GM19452 (cell line): ENCODE results near the gene NUDT7.

Experiments
- ATAC-seq: cut with Tn5 transposase; IDR thresholded peaks from one replicate; pipeline ENCODE4 v1.9.1; 2021; ENCODE audit not compliant: unreplicated experiment

Gene NUDT7

DNA sequence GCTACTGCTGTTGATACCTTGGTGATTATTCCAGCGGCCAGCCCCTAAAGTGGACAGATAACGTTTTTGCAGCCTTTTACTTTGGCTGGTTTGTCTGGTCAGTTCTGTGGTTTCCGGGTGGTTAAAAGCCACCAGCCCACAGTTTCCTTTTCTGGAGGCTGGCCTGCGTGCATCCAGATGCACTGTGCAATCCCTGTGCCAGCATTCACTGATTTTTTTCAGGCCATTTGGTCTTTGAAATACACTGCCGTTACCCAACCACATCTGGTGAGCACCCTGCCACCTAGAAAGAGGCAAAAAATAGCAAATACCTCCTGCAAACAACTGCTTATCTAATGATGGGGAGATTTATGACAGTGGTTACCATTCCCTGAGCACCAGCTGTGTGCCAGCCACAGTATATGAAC lies 797 bp downstream of the NUDT7 start:
- ATAC-seq = peak; percentile 10

- no peak for ATAC-seq
Observed at GRCh38 chr16:77724174-77724573, 1.9 kb downstream of the NUDT7 start.

DNA sequence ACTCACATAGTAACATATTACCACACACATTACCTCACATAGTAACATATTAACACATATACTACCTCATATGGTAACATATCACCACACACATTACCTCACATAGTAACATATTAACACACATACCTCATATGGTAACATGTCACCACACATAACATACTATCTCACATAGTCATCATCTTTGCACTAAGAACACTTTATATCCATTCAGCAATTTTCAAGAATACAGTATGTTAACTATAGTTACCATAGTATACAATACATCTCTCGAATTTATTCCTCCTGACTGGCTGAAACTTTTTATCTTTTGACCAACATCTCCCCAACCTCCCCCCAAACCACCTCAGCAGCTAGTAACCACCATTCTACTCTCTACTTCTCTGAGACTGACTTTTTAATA lies 7.6 kb downstream of the NUDT7 start:
- no peak for ATAC-seq

DNA sequence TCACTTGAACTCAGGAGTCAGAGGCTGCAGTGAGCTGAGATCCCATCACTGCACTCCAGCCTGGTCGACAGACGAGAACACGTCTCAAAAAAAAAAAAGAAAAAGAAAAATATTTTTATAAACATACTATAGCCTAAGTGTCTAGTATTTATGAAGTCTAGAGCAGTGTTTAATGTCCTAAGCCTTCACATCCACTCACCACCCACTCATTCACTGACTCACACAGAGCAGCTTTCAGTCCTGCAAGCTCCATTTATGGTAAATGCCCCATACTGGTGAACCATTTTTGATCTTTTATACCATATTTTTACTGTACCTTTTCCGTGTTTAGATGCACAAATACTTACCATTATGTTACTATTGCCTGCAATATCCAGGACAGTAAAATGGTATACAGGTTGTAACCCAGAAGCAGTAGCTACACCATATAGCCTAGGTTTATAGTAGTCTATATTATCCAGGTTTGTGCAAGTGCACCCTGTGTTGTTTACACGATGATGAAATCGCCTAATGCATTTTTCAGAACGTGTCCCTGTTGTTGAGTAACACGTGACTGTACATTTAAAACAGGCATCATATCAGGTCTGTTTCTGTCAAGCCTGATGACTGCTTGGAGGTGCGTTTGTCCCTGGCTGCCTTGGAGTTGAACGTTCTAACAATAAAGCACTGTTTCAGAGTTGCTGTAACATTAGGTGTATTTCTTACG lies 10.1 kb downstream of the NUDT7 start:
- no peak for ATAC-seq

- peak; percentile 86 for ATAC-seq
Observed at GRCh38 chr16:77736879-77737278, 14.6 kb downstream of the NUDT7 start.

- no peak for ATAC-seq
Observed at GRCh38 chr16:77738706-77739558, 16.6 kb downstream of the NUDT7 start.

- no peak for ATAC-seq
Observed at GRCh38 chr16:77739559-77739892, 17.2 kb downstream of the NUDT7 start.

DNA sequence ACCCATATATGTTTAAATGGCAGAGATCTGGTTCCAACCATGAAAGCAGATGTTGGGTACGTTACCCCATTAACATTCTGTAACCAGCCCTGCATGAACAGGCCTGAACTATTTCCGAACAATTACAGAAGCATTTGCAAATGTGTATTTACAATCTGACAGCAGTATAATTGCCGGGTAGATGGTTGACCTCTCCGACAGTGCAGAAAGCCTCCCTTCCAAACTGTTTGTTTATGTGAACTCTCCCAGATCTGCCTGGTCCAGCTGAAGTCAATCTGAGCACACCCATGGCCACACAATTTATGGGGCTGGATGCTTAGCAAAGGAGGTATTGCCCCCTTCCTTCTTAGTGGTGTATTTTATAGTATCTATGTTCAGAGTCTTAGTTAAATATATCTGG lies 21.8 kb downstream of the NUDT7 start:
- ATAC-seq = no peak

GRCh38 chr16:77745972-77746371 lies 23.7 kb downstream of the NUDT7 start:
- no peak for ATAC-seq

- no peak for ATAC-seq
Observed at GRCh38 chr16:77748421-77749005, 26.2 kb downstream of the NUDT7 start.

- no peak for ATAC-seq
Observed at GRCh38 chr16:77749415-77749814, 27.1 kb downstream of the NUDT7 start.

GRCh38 chr16:77758046-77758445 lies 35.7 kb downstream of the NUDT7 start:
- no peak for ATAC-seq

DNA sequence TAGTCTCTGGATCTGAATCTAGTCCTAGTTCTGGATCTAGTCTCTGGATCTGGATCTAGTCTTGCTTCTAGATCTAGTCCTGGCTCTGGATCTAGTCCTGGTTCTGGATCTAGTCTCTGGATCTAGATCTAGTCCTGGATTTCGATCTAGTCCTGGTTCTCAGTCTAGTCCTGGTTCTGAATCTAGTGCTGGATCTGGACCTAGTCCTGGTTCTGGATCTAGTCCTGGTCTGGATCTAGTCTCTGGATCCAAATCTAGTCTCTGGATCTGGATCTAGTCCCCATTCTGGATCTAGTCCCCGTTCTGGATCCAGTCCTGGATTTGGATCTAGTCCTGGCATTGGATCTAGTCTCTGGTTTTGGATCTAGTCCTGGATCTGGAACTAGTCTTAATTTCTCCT lies 36.2 kb downstream of the NUDT7 start:
- no peak for ATAC-seq

DNA sequence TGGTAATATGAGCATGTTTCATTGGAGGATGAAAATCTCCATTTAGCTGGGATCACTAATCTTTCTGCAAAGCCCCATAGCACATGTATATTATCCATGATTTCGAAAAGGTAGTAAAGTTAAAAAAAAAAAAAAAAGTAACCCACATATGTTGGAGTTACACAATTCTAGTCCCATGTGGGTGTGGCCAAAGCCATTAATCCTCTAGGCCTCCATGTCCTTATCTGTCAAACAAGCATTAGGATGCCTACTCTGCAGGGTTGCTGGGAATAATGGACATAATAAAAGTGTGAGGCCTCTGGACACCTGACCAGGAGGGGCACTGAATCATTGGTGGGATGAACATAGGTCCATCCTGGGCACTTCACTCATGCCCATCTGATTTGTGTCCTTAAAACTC lies 36.9 kb downstream of the NUDT7 start:
- no peak for ATAC-seq

- ATAC-seq = no peak
Observed at GRCh38 chr16:77759821-77760220, 37.5 kb downstream of the NUDT7 start.

DNA sequence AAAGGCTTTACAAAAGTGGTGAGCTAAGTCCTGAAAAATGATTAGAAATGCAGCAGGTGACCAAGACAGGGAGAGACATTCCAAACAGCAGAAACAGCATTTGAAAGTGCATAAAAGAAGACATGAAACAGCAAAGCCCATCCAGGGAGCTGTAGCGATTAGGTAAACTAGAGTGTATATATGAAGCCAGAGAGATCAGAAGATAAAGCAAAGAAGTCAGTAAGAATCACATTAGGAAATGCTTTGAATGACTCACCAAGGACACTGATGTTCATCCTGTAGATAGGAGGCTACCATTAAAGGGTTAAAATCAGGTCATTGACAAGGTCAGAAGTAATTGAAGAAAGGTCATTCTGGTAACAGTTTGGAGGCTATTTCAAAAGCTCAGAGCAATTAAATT lies 38.5 kb downstream of the NUDT7 start:
- no peak for ATAC-seq

DNA sequence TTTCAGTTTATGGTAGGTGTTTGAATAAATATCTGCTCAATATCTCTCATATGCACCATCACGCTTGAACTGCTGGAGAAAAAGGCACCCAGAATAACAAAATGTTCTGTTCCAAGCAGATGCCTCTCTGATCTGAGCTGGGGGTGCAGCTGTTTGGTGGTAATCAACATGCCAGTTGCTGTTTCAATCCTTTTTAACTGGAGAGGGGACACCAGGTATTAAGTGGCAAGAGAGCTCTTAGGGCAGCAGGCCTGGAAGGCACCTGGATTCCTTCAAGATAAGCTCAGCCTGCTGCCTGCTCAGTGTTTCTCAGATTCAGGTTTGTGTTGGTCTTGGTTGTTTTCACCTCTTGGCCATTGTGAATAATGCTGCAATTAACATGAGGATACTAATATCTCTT lies 38.9 kb downstream of the NUDT7 start:
- no peak for ATAC-seq

- ATAC-seq = no peak
Observed at GRCh38 chr16:77762262-77762661, 39.9 kb downstream of the NUDT7 start.

DNA sequence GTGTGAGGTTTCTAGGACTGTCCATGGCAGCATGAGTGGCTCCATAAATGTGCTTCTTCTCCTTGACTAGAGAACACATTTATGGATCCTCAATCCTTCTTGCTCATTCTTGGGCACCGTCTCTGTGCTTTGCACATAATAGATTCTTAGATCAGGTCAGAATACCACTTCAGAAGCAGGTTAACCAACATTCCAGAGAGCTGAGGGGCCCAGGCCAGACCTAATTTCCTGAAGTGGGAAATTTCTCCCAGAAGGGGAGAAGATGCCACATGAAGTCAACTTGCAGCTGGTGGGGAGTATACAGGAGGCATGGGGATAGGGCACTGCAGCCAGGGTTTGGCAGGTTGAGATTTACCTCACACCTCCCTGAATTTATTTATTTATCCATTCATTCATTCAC lies 41.7 kb downstream of the NUDT7 start:
- ATAC-seq = no peak

DNA sequence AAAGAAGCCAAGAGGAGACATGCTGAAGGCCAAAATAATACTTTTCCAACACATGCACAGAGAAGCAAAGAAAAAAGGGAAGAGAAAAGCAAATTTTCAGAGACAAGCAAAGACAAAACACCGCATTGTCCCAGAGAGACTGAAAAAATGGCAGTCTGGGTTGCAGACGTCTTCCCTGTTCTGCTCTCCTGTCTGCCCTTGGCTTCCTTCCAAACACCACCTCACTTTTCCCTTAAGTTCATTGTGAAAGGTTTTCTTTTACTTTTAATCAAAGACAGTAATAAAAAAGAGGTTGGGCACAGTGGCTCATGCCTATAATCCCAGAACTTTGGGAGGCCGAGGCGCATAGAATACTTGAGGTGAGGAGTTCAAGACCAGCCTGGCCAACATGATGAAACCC lies 44.9 kb downstream of the NUDT7 start:
- ATAC-seq = no peak

DNA sequence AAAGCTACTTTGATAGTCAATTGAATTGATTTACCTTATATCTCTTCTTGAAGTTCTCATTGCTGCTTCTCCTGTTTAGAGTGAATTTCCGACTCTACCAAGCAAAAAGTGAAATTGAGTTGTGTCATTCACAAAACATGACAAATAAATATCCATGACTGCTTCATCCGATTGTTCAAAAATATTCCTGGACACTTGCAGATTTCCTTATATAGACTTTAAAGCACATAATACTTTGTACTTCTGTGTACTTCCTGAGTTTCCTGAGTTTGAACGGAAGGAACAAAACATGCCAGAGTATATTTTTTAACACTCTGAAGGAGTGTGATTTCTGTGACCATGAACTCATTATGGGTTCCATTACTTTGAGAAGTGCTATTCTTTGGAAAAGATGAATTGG lies 45.5 kb downstream of the NUDT7 start:
- no peak for ATAC-seq
